RKO (cell line): ENCODE data around the gene ZBTB7B.
A peak's percentile ranks its signal among the peaks of the same experiment; 100 is the strongest.

Source experiments
- DNase-seq: peaks from one replicate; pipeline ENCODE4 v3.0.0-alpha.2; 2016; ENCODE audit warnings: low spot score

Gene ZBTB7B

GRCh38 chr1:154988058-154988954 is 14.3 kb upstream of the ZBTB7B start:
- no peak for DNase-seq

GRCh38 chr1:154989195-154989860 is 13.3 kb upstream of the ZBTB7B start:
- DNase-seq = no peak

- DNase-seq = no peak
Measured at GRCh38 chr1:154990276-154990675, 12.3 kb upstream of the ZBTB7B start.

GRCh38 chr1:154992721-154993571 is 9.7 kb upstream of the ZBTB7B start:
- peak; percentile 44 for DNase-seq

- DNase-seq = no peak
Measured at GRCh38 chr1:154993572-154994268, 8.9 kb upstream of the ZBTB7B start, which contains the start of gene LENEP. LENEP (plus strand) TSS chr1:154993586; CDS start chr1:154993608, 22 bp downstream.

GRCh38 chr1:154994269-154994587 is 8.4 kb upstream of the ZBTB7B start:
- DNase-seq = no peak

- DNase-seq = no peak
Measured at GRCh38 chr1:154994591-154994990, 8.0 kb upstream of the ZBTB7B start.

GRCh38 chr1:154995301-154995983 is 7.2 kb upstream of the ZBTB7B start:
- peak; percentile 83 for DNase-seq

- no peak for DNase-seq
Measured at GRCh38 chr1:154996966-154997701, 5.5 kb upstream of the ZBTB7B start.

GRCh38 chr1:154998201-154998780 is 4.3 kb upstream of the ZBTB7B start:
- DNase-seq = no peak

- peak; percentile 91 for DNase-seq
Measured at GRCh38 chr1:154998818-154999570, 3.6 kb upstream of the ZBTB7B start.

GRCh38 chr1:154999571-155000410 is 2.8 kb upstream of the ZBTB7B start:
- DNase-seq = peak; percentile 63

GRCh38 chr1:155000411-155000725 is 2.2 kb upstream of the ZBTB7B start:
- no peak for DNase-seq

GRCh38 chr1:155000726-155001424 is 1.7 kb upstream of the ZBTB7B start:
- peak; percentile 90 for DNase-seq

- peak; percentile 78 for DNase-seq
Measured at GRCh38 chr1:155001425-155001674, 1.3 kb upstream of the ZBTB7B start.

- peak; percentile 99 for DNase-seq
Measured at GRCh38 chr1:155001675-155002463, 733 bp upstream of the ZBTB7B start.

- DNase-seq = peak; percentile 45
Measured at GRCh38 chr1:155003227-155003765, 694 bp downstream of the ZBTB7B start.
